ENCODE results near the gene CDK14. TPM values are rescaled to one million over a fixed set of nuclear protein-coding genes. Genes with fewer than 3 reads are reported as not detected.

CDK14 gene
- total RNA-seq, 6 donors from 2014 or later = 21.7 to 53.4 (median 37.1) TPM

DNA sequence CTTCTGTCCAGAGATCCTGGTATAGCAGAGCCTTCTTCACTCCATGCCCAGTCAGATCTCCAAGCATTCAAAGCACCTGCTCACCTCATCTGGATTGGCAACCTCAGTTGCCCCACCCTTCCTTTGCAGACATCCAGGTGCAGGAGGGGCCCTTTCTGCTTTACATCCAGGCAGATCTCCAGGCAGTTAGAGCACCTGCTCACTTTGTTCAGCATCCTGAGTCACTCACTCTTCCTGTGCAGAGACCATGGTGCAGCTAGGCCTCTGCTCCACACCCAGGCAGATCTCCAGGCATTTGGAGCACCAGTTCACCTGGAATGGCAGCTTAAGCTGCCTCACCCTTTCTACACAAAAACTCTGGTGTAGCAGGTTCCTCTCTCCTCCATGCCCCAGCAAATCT is 153.1 kb downstream of the CDK14 start:
- Histone ChIP-seq H3K4me1 (peaks cover 0 to 5% (median 2%) of the 10 kb centered on the region in 4 donors), H3K4me3 (no peak overlapping the region), H3K36me3 (no peaks in the 10 kb centered on the region), H3K9me3 (no peaks in the 10 kb centered on the region), H3K27ac (no peak overlapping the region), H3K27me3 (no peaks in the 10 kb centered on the region)
- no peak for DNase-seq
- ATAC-seq (ENCODE audit: low FRiP score in 2 of 2) = no peak
- TF ChIP-seq EP300 (IDR thresholded peaks at IDR 0.05) (no peak), POLR2AphosphoS5 (IDR thresholded peaks at IDR 0.05) (no peak), POLR2A (IDR thresholded peaks at IDR 0.05) (no peak)
- TF ChIP-seq, protein P1, sequence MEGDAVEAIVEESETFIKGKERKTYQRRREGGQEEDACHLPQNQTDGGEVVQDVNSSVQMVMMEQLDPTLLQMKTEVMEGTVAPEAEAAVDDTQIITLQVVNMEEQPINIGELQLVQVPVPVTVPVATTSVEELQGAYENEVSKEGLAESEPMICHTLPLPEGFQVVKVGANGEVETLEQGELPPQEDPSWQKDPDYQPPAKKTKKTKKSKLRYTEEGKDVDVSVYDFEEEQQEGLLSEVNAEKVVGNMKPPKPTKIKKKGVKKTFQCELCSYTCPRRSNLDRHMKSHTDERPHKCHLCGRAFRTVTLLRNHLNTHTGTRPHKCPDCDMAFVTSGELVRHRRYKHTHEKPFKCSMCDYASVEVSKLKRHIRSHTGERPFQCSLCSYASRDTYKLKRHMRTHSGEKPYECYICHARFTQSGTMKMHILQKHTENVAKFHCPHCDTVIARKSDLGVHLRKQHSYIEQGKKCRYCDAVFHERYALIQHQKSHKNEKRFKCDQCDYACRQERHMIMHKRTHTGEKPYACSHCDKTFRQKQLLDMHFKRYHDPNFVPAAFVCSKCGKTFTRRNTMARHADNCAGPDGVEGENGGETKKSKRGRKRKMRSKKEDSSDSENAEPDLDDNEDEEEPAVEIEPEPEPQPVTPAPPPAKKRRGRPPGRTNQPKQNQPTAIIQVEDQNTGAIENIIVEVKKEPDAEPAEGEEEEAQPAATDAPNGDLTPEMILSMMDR (IDR thresholded peaks at IDR 0.05) = no peak

DNA sequence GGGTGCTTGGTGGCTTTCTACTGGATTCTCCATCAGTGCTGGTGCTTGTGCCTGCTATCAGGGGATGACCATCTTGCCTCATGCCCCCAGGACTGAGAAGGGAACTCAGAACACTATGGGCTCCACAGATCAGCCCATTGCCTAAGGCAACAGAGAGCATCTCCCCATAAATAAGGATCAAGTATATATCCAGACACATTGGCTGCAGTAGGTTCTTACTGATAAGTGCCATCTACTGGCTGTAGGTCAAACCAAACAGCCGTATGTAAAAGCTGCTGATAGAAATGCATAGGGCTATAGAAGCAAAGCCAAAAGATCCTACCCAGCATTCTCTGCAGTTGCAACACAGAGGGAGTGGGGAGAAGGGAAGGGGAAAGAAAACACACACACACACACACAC is 153.7 kb downstream of the CDK14 start:
- Histone ChIP-seq H3K36me3 (no peaks in the 10 kb centered on the region), H3K27me3 (no peaks in the 10 kb centered on the region), H3K27ac (no peak overlapping the region), H3K4me1 (peaks cover 0 to 5% (median 2%) of the 10 kb centered on the region in 4 donors), H3K4me3 (no peak overlapping the region), H3K9me3 (no peaks in the 10 kb centered on the region)
- no peak for ATAC-seq (ENCODE audit: low FRiP score in 2 of 2)
- DNase-seq = no peak
- WGBS, 2 donors = 44 to 53% methylated on average over 1 of the region's 1 CpG
- TF ChIP-seq EP300 (IDR thresholded peaks at IDR 0.05) = no peak
- TF ChIP-seq, protein P1 (IDR thresholded peaks at IDR 0.05) = no peak
- TF ChIP-seq POLR2AphosphoS5 (IDR thresholded peaks at IDR 0.05) = no peak
- no peak for TF ChIP-seq POLR2A (IDR thresholded peaks at IDR 0.05)

DNA sequence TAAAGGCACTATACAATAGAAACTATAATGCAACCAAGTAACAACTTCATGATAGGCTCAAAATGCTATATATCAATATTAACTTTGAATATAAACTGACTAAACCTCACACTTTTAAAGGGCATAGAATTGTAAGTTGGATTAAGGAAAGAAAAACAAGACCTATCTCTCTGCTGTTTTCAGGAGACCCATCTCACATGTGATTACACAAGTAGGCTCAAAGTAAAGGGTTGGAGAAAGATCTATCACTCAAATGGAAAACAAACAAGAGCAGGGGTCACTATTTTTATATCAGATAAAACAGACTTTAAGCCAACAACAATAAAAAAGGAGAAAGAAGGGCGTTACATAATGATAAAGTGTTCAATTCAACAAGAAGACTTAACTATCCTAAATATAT is 155.5 kb downstream of the CDK14 start:
- no peak overlapping the region for H3K4me3 ChIP-seq
- H3K4me1 ChIP-seq = peaks cover 0 to 5% (median 2%) of the 10 kb centered on the region in 4 donors
- no peaks in the 10 kb centered on the region for H3K9me3 ChIP-seq
- no peak for TF ChIP-seq POLR2AphosphoS5 (IDR thresholded peaks at IDR 0.05)
- TF ChIP-seq, protein P1 (IDR thresholded peaks at IDR 0.05) = no peak
- TF ChIP-seq POLR2A (IDR thresholded peaks at IDR 0.05) = no peak
- no peak for TF ChIP-seq EP300 (IDR thresholded peaks at IDR 0.05)
- H3K27me3 ChIP-seq = no peaks in the 10 kb centered on the region
- DNase-seq (no peak), ATAC-seq (ENCODE audit: low FRiP score in 2 of 2) (no peak)
- no peaks in the 10 kb centered on the region for H3K36me3 ChIP-seq
- WGBS, 2 donors = 78 to 84% methylated on average over 1 of the region's 1 CpG
- no peak overlapping the region for H3K27ac ChIP-seq

DNA sequence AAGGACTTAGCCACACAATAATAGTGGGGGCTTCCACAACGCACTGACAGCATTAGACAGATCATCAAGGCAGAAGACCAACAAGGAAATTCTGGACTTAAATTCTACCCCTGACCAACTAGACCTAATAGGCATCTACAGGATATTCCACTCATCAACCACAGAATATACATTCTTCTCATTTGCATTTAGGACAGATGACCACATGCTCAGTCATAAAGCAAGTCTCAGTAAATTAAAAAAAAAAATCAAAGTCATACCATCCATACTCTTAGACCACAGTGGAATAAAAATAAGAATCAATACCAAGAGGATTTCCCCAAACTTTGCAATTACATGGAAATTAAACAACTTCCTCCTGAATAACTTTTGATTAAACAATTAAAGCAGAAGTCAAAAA is 155.9 kb downstream of the CDK14 start:
- Histone ChIP-seq H3K4me3 (no peak overlapping the region), H3K4me1 (peaks cover 0 to 5% (median 2%) of the 10 kb centered on the region in 4 donors), H3K27ac (no peak overlapping the region), H3K9me3 (no peaks in the 10 kb centered on the region), H3K36me3 (no peaks in the 10 kb centered on the region), H3K27me3 (no peaks in the 10 kb centered on the region)
- DNase-seq (no peak), ATAC-seq (ENCODE audit: low FRiP score in 2 of 2) (no peak)
- 90 to 91% methylated on average over 1 of the region's 1 CpG for WGBS, 2 donors
- TF ChIP-seq EP300 (IDR thresholded peaks at IDR 0.05) = no peak
- no peak for TF ChIP-seq POLR2AphosphoS5 (IDR thresholded peaks at IDR 0.05)
- TF ChIP-seq, protein P1 (IDR thresholded peaks at IDR 0.05) = no peak
- no peak for TF ChIP-seq POLR2A (IDR thresholded peaks at IDR 0.05)

DNA sequence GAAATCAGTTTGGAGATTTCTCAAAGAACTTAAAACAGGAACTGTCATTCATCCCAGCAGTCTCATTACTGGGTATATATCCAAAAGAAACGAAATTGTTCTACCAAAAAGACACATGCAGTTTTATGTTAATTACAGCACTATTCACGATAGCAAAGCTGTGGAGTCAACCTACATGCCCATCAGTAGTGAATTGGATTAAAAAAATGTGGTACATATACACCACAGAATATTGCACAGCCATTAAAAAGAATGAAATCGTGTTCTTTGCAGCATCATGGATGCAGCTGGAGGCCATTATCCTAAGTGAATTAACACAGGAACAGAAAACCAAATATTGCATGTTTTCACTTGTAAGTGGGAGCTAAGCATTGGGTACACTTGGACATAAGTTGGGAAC is 158.9 kb downstream of the CDK14 start:
- no peaks in the 10 kb centered on the region for H3K27me3 ChIP-seq
- H3K9me3 ChIP-seq = no peaks in the 10 kb centered on the region
- WGBS, 2 donors = 86 to 90% methylated on average over 3 of the region's 3 CpGs
- no peaks in the 10 kb centered on the region for H3K36me3 ChIP-seq
- peaks cover 0 to 3% (median 1%) of the 10 kb centered on the region in 4 donors for H3K4me1 ChIP-seq
- H3K27ac ChIP-seq = no peak overlapping the region
- no peak for ATAC-seq (ENCODE audit: low FRiP score in 2 of 2)
- DNase-seq = no peak
- H3K4me3 ChIP-seq = no peak overlapping the region
- TF ChIP-seq, protein P1 (IDR thresholded peaks at IDR 0.05) = no peak
- TF ChIP-seq POLR2A (IDR thresholded peaks at IDR 0.05) = no peak
- no peak for TF ChIP-seq POLR2AphosphoS5 (IDR thresholded peaks at IDR 0.05)
- no peak for TF ChIP-seq EP300 (IDR thresholded peaks at IDR 0.05)

All from upper lobe of left lung (tissue), 6 donors.